ENCODE data around the gene FOLR1.

Gene FOLR1

GRCh38 chr11:72236774-72237111, 44.8 kb downstream of the FOLR1 start:
- no peak for DNase-seq

GRCh38 chr11:72237112-72237931, 45.4 kb downstream of the FOLR1 start:
- DNase-seq = no peak

- no peak for DNase-seq
These were observed 46.1 kb downstream of the FOLR1 start for GRCh38 chr11:72238040-72238450.

- no peak for DNase-seq
These were observed 46.8 kb downstream of the FOLR1 start for GRCh38 chr11:72238492-72239312.

- DNase-seq = no peak
These were observed 47.4 kb downstream of the FOLR1 start for GRCh38 chr11:72239313-72239848.

GRCh38 chr11:72239849-72240460, 48.0 kb downstream of the FOLR1 start:
- DNase-seq = no peak

- DNase-seq = no peak
These were observed 48.7 kb downstream of the FOLR1 start for GRCh38 chr11:72240461-72241290.

GRCh38 chr11:72241291-72241781, 49.4 kb downstream of the FOLR1 start:
- no peak for DNase-seq

- DNase-seq = no peak
These were observed 50.2 kb downstream of the FOLR1 start for GRCh38 chr11:72242141-72242540.

GRCh38 chr11:72243173-72244059, 51.5 kb downstream of the FOLR1 start:
- DNase-seq = no peak

- no peak for DNase-seq
These were observed 52.1 kb downstream of the FOLR1 start, which contains the start of gene PHOX2A for GRCh38 chr11:72244060-72244360. Gene PHOX2A, minus strand, starts transcription at chr11:72244176. Its CDS starts 172 bp downstream, at chr11:72244004.

- no peak for DNase-seq
These were observed 52.7 kb downstream of the FOLR1 start for GRCh38 chr11:72244361-72245262.

- no peak for DNase-seq
These were observed 53.4 kb downstream of the FOLR1 start for GRCh38 chr11:72245263-72245816.
